Liver (tissue), 9 donors: ENCODE results near the gene FBXO22. TPM values are rescaled to one million over a fixed set of nuclear protein-coding genes. Genes with fewer than 3 reads are reported as not detected.

Experiments
- DNase-seq: peaks from one replicate; pipeline ENCODE4 v3.0.0-alpha.2; 2017; ENCODE audit warnings: low spot score
- H3K27ac ChIP-seq, 2 donors: one replicate each; pipeline ENCODE4 v1.7.0; 2013; ENCODE audit warnings: inconsistent platforms in 2 of 2, low read length in 2 of 2, control low read depth in 1 of 2, low read depth in 1 of 2, mild to moderate bottlenecking in 1 of 2
- H3K27me3 ChIP-seq, 4 donors: one replicate each; pipeline versions ENCODE4 v1.6.1 to v1.7.0; 2013; ENCODE audit warnings: low read length in 3 of 4, inconsistent platforms in 1 of 4, mild to moderate bottlenecking in 1 of 4, moderate library complexity in 1 of 4; ENCODE audit not compliant: control insufficient read depth in 4 of 4, insufficient read depth in 4 of 4
- H3K36me3 ChIP-seq, 4 donors: one replicate each; pipeline versions ENCODE4 v1.6.1 to v1.7.0; 2013; ENCODE audit warnings: low read length in 3 of 4, mild to moderate bottlenecking in 3 of 4, low read depth in 1 of 4, moderate library complexity in 1 of 4; ENCODE audit not compliant: control insufficient read depth in 4 of 4, insufficient read depth in 3 of 4
- H3K4me1 ChIP-seq, 4 donors: one replicate each; pipeline versions ENCODE4 v1.6.1 to v1.7.0; 2013; ENCODE audit warnings: low read length in 3 of 4, mild to moderate bottlenecking in 3 of 4, moderate library complexity in 1 of 4; ENCODE audit not compliant: control insufficient read depth in 4 of 4, insufficient read depth in 4 of 4
- H3K4me3 ChIP-seq, 3 donors: one replicate each; pipeline versions ENCODE4 v1.6.1 to v1.7.0; 2013; ENCODE audit warnings: low read length in 3 of 3, control low read depth in 1 of 3, low read depth in 1 of 3, mild to moderate bottlenecking in 1 of 3
- H3K9ac ChIP-seq, 2 donors: one replicate each; pipeline ENCODE4 v1.7.0; 2013; ENCODE audit warnings: low read length in 2 of 2, mild to moderate bottlenecking in 2 of 2, moderate library complexity in 2 of 2, control low read depth in 1 of 2, low read depth in 1 of 2
- H3K9me3 ChIP-seq, 4 donors: one replicate each; pipeline versions ENCODE4 v1.6.1 to v1.7.0; 2013; ENCODE audit warnings: low read length in 3 of 4; ENCODE audit not compliant: control insufficient read depth in 4 of 4
- EGR1 ChIP-seq, 2 donors: IDR thresholded peaks; 2 replicates each; pipeline ENCODE4 v1.6.1; 2016 to 2018; ENCODE audit warnings: antibody characterized with exemption in 2 of 2, low read depth in 2 of 2
- FOXA1 ChIP-seq: IDR thresholded peaks from 2 replicates; pipeline ENCODE4 v1.6.1; 2016; ENCODE audit warnings: antibody characterized with exemption
- FOXA2 ChIP-seq: IDR thresholded peaks from 2 replicates; pipeline ENCODE4 v1.6.1; 2016; ENCODE audit warnings: antibody characterized with exemption
- GABPA ChIP-seq, 2 donors: IDR thresholded peaks in 1 of 2; conservative IDR thresholded peaks in 1 of 2; 2 replicates each; pipeline ENCODE4 v1.6.1; 2016; ENCODE audit warnings: antibody characterized with exemption in 2 of 2, mild to moderate bottlenecking in 1 of 2, moderate library complexity in 1 of 2
- HNF4A ChIP-seq, 2 donors: conservative IDR thresholded peaks; 2 replicates each; pipeline ENCODE4 v1.6.1; 2016; ENCODE audit warnings: antibody characterized with exemption in 2 of 2, mild to moderate bottlenecking in 2 of 2
- HNF4G ChIP-seq: IDR thresholded peaks from 2 replicates; pipeline ENCODE4 v1.6.1; 2016; ENCODE audit warnings: antibody characterized with exemption
- JUND ChIP-seq, 2 donors: IDR thresholded peaks; 2 replicates each; pipeline ENCODE4 v1.6.1; 2016; ENCODE audit warnings: antibody characterized with exemption in 2 of 2
- NR2F2 ChIP-seq: IDR thresholded peaks from 2 replicates; pipeline ENCODE4 v1.6.1; 2016; ENCODE audit warnings: antibody characterized with exemption
- RAD21 ChIP-seq, 2 donors: IDR thresholded peaks; 2 replicates each; pipeline ENCODE4 v1.6.1; 2016; ENCODE audit warnings: antibody characterized with exemption in 2 of 2, mild to moderate bottlenecking in 2 of 2
- RXRA ChIP-seq, 2 donors: IDR thresholded peaks; 2 replicates each; pipeline ENCODE4 v1.6.1; 2017 to 2018; ENCODE audit warnings: antibody characterized with exemption in 2 of 2, mild to moderate bottlenecking in 1 of 2
- SP1 ChIP-seq: IDR thresholded peaks from 2 replicates; pipeline ENCODE4 v1.6.1; 2018; ENCODE audit warnings: antibody characterized with exemption, mild to moderate bottlenecking
- TAF1 ChIP-seq: conservative IDR thresholded peaks from 2 replicates; pipeline ENCODE4 v1.6.1; 2016; ENCODE audit warnings: antibody characterized with exemption, mild to moderate bottlenecking
- YY1 ChIP-seq: IDR thresholded peaks from 2 replicates; pipeline ENCODE4 v1.6.1; 2016; ENCODE audit warnings: antibody characterized with exemption, mild to moderate bottlenecking
- WGBS: extraction: QIAGEN DNeasy Blood & Tissue Kit; methylation state at CpG from one replicate; pipeline ENCODE4 v1.1.7; 2013; 5-methylcytosine and 5-hydroxymethylcytosine counted together
- polyA plus RNA-seq, 2 donors: library from polyadenylated mRNA; stranded (reverse) in 1 of 2; unstranded in 1 of 2; fragments of 200-250 nt in 1 of 2; fragments of >200 nt in 1 of 2; fragmentation: Nextera tagmentation in 1 of 2; extraction: Ambion mirVana in 1 of 2; gene quantifications; one replicate each; pipeline versions ENCODE4 v1.2.1 to v1.2.3, GENCODE V29; 2013 to 2015
- total RNA-seq, 2 donors: library from RNA; depleted of rRNA; stranded (reverse); fragments of >200 nt; gene quantifications; one replicate each; pipeline ENCODE4 v1.2.3, GENCODE V29; 2014
- TF ChIP-seq, protein P1 (sequence below): IDR thresholded peaks from 2 replicates; pipeline ENCODE4 v1.6.1; 2016; ENCODE audit warnings: antibody characterized with exemption
- TF ChIP-seq, protein P2 (sequence below): fragments of 150-350 bp; IDR thresholded peaks from 2 replicates; pipeline ENCODE4 v1.5.1; 2017; ENCODE audit warnings: improper control_type of control experiment, low read depth, low read length; ENCODE audit not compliant: missing input control
- TF ChIP-seq, protein P3 (sequence below): IDR thresholded peaks from 2 replicates; pipeline ENCODE4 v1.6.1; 2016; ENCODE audit warnings: antibody characterized with exemption
- TF ChIP-seq, protein P4 (sequence below): IDR thresholded peaks from 2 replicates; pipeline ENCODE4 v1.6.1; 2016; ENCODE audit warnings: antibody characterized with exemption
- TF ChIP-seq, protein P5 (sequence below): IDR thresholded peaks from 2 replicates; pipeline ENCODE4 v1.6.1; 2016; ENCODE audit warnings: antibody characterized with exemption, mild to moderate bottlenecking
- donor health status: healthy.
- donor health status: healthy.
- donor health status: healthy.
- donor health status: healthy.
- donor health status: healthy.

FBXO22 gene
- total and polyA plus RNA-seq, 4 donors, result 16.8 to 40.8 (median 31.8) TPM

DNA sequence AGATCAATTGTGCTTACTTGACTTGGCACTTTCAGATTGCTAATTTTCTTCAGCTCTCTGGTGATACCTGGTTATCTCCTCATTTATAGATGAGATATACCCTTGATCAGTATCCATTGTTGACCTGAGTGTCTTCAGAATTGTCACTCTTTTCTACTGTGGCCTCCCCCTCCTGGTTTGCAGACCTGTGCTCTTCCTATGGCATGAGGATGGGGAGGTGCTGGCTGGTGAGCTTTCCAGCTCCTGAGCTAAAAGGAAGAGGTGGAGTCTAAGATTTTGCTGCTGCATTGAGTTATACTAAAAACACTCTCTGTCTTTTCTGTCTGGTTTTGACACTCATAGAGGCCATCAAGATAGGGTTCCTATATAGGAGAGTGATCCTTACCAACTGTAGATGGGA, 36.8 kb upstream of the FBXO22 start:
- Histone ChIP-seq H3K4me3 (no peak overlapping the region), H3K36me3 (no peaks in the 10 kb centered on the region), H3K4me1 (no peaks in the 10 kb centered on the region), H3K9ac (no peak overlapping the region), H3K27ac (no peak overlapping the region), H3K9me3 (no peaks in the 10 kb centered on the region), H3K27me3 (no peaks in the 10 kb centered on the region)
- no peak for DNase-seq
- TF ChIP-seq HNF4A (conservative IDR thresholded peaks at IDR 0.05), result no peak
- TF ChIP-seq, protein P1, sequence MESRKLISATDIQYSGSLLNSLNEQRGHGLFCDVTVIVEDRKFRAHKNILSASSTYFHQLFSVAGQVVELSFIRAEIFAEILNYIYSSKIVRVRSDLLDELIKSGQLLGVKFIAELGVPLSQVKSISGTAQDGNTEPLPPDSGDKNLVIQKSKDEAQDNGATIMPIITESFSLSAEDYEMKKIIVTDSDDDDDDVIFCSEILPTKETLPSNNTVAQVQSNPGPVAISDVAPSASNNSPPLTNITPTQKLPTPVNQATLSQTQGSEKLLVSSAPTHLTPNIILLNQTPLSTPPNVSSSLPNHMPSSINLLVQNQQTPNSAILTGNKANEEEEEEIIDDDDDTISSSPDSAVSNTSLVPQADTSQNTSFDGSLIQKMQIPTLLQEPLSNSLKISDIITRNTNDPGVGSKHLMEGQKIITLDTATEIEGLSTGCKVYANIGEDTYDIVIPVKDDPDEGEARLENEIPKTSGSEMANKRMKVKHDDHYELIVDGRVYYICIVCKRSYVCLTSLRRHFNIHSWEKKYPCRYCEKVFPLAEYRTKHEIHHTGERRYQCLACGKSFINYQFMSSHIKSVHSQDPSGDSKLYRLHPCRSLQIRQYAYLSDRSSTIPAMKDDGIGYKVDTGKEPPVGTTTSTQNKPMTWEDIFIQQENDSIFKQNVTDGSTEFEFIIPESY, result no peak

DNA sequence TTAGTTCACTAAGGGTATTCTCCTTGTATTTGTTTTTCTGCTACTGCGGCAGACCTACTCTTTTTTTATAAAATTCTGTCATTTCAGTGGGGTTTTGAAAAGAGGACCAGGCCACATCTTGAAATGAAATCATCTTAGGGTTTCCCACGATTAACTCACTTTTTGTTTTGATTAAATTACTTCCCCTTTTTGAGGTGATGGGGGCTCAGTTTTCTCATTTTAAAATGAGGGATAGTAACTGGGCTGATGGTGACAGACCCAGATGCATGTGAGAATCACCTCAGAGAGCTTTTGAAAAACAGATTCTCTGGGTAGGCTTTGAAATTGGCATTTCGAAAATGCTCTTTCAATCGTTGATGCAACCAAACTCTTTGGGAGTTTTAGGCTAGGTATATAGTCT, 36.2 kb upstream of the FBXO22 start:
- no peaks in the 10 kb centered on the region for H3K4me1 ChIP-seq
- H3K27me3 ChIP-seq, result no peaks in the 10 kb centered on the region
- no peak for DNase-seq
- H3K27ac ChIP-seq, result no peak overlapping the region
- no peak for TF ChIP-seq FOXA1
- TF ChIP-seq YY1, result no peak
- H3K9me3 ChIP-seq, result no peaks in the 10 kb centered on the region
- WGBS, result 77% methylated on average over 4 of the region's 4 CpGs
- no peaks in the 10 kb centered on the region for H3K36me3 ChIP-seq
- no peak overlapping the region for H3K9ac ChIP-seq
- H3K4me3 ChIP-seq, result no peak overlapping the region

DNA sequence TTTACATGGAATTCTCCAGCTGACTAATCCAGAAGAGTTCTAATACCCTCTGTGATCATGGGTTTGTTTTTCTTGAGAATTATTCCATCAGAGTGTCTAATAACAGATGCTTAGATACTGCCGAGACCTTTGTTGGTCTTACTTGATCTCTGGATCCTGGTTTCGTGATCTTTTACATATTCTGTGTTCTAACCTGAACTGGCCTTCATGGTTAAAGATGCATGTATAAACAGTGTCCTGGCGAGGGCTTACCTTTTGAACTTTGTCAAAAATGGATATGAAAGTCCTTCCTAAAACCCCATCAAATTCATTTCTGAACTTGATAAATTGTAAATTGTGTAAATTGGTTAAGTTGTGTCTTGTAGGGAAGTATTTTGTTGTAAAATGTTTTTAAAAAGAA, 35.7 kb upstream of the FBXO22 start:
- H3K27ac ChIP-seq, result no peak overlapping the region
- H3K4me1 ChIP-seq, result no peaks in the 10 kb centered on the region
- TF ChIP-seq, protein P2, sequence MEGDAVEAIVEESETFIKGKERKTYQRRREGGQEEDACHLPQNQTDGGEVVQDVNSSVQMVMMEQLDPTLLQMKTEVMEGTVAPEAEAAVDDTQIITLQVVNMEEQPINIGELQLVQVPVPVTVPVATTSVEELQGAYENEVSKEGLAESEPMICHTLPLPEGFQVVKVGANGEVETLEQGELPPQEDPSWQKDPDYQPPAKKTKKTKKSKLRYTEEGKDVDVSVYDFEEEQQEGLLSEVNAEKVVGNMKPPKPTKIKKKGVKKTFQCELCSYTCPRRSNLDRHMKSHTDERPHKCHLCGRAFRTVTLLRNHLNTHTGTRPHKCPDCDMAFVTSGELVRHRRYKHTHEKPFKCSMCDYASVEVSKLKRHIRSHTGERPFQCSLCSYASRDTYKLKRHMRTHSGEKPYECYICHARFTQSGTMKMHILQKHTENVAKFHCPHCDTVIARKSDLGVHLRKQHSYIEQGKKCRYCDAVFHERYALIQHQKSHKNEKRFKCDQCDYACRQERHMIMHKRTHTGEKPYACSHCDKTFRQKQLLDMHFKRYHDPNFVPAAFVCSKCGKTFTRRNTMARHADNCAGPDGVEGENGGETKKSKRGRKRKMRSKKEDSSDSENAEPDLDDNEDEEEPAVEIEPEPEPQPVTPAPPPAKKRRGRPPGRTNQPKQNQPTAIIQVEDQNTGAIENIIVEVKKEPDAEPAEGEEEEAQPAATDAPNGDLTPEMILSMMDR, result no peak
- TF ChIP-seq HNF4G (no peak), FOXA1 (no peak), RXRA (IDR thresholded peaks at IDR 0.05) (no peak), RAD21 (IDR thresholded peaks at IDR 0.05) (no peak), FOXA2 (no peak), SP1 (no peak), EGR1 (IDR thresholded peaks at IDR 0.05; ENCODE audit: low read depth in 2 of 2) (no peak), GABPA (IDR thresholded peaks at IDR 0.05 in 1 of 2, conservative IDR thresholded peaks at IDR 0.05 in 1 of 2) (no peak), NR2F2 (no peak), JUND (IDR thresholded peaks at IDR 0.05) (no peak), HNF4A (conservative IDR thresholded peaks at IDR 0.05) (no peak), TAF1 (no peak), YY1 (no peak)
- TF ChIP-seq, protein P3, sequence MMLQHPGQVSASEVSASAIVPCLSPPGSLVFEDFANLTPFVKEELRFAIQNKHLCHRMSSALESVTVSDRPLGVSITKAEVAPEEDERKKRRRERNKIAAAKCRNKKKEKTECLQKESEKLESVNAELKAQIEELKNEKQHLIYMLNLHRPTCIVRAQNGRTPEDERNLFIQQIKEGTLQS, result no peak
- TF ChIP-seq, protein P4, sequence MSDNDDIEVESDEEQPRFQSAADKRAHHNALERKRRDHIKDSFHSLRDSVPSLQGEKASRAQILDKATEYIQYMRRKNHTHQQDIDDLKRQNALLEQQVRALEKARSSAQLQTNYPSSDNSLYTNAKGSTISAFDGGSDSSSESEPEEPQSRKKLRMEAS, result no peak
- TF ChIP-seq, protein P5, sequence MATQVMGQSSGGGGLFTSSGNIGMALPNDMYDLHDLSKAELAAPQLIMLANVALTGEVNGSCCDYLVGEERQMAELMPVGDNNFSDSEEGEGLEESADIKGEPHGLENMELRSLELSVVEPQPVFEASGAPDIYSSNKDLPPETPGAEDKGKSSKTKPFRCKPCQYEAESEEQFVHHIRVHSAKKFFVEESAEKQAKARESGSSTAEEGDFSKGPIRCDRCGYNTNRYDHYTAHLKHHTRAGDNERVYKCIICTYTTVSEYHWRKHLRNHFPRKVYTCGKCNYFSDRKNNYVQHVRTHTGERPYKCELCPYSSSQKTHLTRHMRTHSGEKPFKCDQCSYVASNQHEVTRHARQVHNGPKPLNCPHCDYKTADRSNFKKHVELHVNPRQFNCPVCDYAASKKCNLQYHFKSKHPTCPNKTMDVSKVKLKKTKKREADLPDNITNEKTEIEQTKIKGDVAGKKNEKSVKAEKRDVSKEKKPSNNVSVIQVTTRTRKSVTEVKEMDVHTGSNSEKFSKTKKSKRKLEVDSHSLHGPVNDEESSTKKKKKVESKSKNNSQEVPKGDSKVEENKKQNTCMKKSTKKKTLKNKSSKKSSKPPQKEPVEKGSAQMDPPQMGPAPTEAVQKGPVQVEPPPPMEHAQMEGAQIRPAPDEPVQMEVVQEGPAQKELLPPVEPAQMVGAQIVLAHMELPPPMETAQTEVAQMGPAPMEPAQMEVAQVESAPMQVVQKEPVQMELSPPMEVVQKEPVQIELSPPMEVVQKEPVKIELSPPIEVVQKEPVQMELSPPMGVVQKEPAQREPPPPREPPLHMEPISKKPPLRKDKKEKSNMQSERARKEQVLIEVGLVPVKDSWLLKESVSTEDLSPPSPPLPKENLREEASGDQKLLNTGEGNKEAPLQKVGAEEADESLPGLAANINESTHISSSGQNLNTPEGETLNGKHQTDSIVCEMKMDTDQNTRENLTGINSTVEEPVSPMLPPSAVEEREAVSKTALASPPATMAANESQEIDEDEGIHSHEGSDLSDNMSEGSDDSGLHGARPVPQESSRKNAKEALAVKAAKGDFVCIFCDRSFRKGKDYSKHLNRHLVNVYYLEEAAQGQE, result no peak
- TF ChIP-seq, protein P1, result no peak
- no peak overlapping the region for H3K9ac ChIP-seq
- 95% methylated on average over 3 of the region's 3 CpGs for WGBS
- DNase-seq, result no peak
- H3K9me3 ChIP-seq, result no peaks in the 10 kb centered on the region
- no peaks in the 10 kb centered on the region for H3K27me3 ChIP-seq
- H3K36me3 ChIP-seq, result no peaks in the 10 kb centered on the region
- no peak overlapping the region for H3K4me3 ChIP-seq
